NCI-H1092 (cell line): ENCODE results near the gene TMEM135.
"Not testable (repeated sequence)": the region's sequence is repeated elsewhere in the genome, so short reads cannot be mapped to it uniquely, and the experiment has no call there.

Source experiments
- DNase-seq: peaks from one replicate; lab custom pipeline; 2025; lab: John Stamatoyannopoulos, UW

TMEM135 gene

GRCh38 chr11:87142594-87142993, 104.9 kb downstream of the TMEM135 start:
- no peak for DNase-seq

DNA sequence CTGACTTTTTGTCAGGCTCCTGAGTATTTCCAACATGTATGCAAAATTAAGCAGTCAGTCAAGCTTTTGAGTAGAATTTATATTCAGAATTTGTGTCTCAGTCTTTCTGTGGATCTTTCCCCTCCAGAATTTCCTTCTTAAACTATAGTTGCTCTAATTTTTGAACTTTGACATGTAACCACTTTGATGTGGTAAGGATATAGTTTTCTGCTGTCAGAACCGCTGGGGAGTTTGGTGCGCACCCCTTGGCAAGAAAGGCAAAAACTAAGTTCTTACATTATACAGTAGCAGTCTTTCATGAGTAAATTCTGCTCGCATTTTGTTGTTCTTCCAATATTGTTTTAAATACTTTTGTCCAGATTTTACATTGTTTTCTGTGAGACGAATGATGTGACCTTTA, 105.9 kb downstream of the TMEM135 start:
- no peak for DNase-seq

DNA sequence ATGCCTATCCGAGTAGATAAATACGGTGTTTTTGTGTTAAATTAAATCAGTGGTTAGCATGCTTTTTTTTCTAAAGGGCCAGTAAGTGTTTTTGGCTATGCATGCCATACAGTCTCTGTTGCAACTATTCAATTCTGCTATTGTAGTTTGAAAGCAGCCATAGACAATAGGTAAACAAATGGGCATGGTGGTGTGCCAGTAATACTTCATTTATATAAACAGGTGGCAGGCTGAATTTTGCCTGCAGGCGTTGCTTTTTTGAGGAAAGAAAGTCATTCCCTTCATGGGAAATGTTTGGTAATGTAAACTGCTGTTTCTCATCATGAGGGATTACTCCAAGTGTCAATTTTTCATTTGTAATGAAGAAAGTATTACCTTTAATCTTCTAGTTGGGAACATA, 106.5 kb downstream of the TMEM135 start:
- DNase-seq = no peak

DNA sequence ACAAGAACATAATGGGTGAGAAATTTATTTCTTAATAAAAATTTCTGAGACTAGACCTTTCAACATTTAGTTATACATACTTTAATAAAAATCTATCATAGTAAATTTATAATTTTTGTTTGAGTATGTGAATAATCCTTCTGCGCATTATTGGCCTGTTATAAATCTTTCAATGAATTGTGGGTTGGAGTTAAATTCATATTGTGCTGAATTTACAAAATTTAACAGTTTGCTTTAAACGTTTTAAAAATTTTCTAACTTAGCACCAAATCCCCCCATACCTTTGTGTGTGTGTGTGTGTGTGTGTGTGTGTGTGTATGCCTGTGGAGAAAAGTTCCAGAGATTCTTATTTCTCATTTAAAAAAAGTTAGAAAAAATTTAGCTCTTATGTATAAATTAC, 111.0 kb downstream of the TMEM135 start:
- no peak for DNase-seq

GRCh38 chr11:87149782-87150181, 112.0 kb downstream of the TMEM135 start:
- not testable (repeated sequence) for DNase-seq

GRCh38 chr11:87150936-87151335, 113.2 kb downstream of the TMEM135 start:
- DNase-seq = no peak

DNA sequence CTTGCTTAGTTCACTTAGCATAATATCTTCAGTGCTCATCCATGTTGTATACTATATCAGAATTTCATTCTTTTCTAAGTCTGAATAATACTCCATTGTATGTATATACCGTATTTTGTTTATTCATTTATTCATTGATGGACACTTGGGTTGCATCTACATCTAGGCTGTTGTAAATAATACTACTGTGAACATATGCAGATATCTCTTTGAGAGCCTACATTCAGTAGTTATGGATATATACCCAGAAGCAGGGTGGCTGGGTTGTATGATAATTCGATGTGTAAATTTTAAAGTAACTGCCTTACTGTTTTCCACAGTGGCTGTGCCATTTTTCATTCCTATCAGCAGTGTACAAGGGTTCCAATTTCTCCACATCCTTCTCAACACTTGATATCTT, 116.5 kb downstream of the TMEM135 start:
- no peak for DNase-seq

DNA sequence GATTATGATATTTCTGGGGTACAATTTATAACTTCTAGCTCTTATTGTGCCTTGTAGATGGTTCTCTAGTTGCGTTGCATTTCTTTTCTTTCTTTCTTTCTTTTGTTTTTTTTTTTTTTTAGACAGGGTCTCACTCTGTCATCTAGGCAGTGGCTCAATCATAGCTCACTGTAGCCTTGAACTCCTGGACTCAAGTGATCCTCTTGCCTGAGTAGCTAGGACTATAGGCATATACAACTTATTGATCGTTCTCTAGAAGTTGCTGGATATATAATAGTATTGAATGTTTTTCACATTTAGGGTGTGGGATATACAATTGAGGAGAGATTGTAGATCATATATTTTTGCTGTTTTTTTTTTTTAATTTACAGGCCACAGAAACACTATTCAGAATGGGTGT, 119.2 kb downstream of the TMEM135 start:
- DNase-seq = no peak

DNA sequence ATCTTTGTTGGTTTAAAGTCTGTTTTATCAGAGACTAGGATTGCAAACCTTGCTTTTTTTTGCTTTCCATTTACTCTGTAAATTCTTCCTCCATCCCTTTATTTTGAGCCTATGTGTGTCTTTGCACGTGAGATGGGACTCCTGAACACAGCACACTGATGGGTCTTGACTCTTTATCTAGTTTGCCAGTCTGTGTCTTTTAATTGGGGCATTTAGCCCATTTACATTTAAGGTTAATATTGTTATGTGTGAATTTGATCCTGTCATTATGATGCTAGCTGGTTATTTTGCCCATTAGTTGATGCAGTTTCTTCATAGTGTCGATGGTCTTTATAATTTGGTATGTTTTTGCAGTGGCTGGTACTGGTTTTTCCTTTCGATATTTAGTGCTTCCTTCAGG, 131.3 kb downstream of the TMEM135 start:
- not testable (repeated sequence) for DNase-seq

- no peak for DNase-seq
Measured at GRCh38 chr11:87173185-87174039, 135.7 kb downstream of the TMEM135 start.

DNA sequence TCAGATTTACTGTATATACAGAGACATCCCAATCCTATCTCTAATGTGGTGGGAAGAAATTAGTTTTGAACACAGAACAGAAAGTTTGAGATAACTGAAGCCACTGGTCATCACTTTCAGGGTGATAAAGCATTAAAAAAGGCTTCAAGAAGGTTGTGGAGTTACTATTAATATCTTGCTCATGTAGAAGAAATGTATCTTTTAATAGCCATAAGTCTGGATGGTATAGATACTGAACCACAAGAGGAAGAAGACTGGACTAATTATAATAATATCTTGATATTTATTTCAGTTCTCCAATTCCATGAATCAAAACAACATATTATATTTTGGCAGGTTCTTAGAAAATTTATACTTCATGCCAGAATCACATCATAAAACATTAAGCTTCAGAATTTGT, 137.1 kb downstream of the TMEM135 start:
- no peak for DNase-seq

- no peak for DNase-seq
Measured at GRCh38 chr11:87176044-87176443, 138.3 kb downstream of the TMEM135 start.

- no peak for DNase-seq
Measured at GRCh38 chr11:87179621-87180020, 141.9 kb downstream of the TMEM135 start.

DNA sequence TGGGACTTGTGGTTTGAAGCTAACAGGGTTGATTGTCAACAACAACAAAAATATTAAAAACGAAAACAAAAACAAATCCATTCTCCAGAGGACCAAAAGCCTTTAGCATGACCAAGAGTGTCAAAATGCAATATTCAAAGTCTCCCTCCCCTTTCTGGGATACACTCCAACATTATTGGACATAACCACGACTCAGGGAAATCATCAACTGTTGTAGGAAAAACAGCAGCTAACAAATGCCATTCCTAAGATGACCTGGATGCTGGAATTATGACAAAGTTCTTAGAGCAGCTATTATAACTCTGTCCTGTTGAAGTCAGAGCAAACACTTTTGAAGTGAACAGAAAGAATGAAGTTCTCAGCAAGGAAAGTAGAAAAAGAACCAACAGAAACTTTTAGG, 143.0 kb downstream of the TMEM135 start:
- no peak for DNase-seq

- no peak for DNase-seq
Measured at GRCh38 chr11:87181143-87181542, 143.4 kb downstream of the TMEM135 start.

DNA sequence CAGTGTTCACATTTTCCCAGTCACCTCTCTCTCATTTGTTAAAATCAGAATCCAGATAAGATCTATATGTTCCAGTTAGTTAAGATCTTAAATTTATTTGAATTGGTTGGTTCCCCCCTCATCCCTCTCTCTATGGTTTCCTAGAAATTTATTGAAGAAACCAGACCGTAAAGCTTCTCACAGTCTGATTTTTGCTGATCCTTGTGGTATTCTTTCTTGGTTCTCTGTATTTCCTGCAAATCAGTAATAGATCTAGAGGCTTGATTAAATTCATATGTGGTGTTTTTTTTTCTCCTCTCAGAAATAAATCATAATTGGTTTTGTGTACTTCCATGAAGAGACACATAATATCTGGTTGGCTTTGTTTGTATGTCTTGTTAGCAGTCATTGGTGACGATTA, 147.5 kb downstream of the TMEM135 start:
- no peak for DNase-seq

GRCh38 chr11:87187076-87187475, 149.3 kb downstream of the TMEM135 start:
- no peak for DNase-seq

GRCh38 chr11:87187930-87188329, 150.2 kb downstream of the TMEM135 start:
- DNase-seq = no peak

- DNase-seq = not testable (repeated sequence)
Measured at GRCh38 chr11:87188396-87188795, 150.7 kb downstream of the TMEM135 start.

GRCh38 chr11:87188921-87189320, 151.2 kb downstream of the TMEM135 start:
- not testable (repeated sequence) for DNase-seq

DNA sequence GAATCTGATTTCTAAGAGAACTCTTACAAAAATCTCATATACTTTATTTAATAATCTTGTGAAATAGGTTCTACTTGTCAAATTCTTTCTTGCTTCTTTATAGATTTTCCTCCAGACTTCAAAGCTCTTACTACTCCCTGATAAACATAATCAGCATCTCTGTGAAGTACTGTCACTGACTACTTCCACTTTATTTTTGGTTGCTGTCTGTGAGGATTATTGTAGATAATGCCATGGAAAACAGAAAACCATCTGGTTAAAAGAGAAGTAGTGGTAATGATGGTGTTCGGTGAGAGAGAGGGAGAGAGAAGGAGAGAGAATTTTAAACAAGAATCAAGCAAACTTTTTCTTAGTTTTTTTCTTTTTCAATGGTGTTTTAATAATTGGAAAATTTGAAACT, 152.3 kb downstream of the TMEM135 start:
- no peak for DNase-seq

DNA sequence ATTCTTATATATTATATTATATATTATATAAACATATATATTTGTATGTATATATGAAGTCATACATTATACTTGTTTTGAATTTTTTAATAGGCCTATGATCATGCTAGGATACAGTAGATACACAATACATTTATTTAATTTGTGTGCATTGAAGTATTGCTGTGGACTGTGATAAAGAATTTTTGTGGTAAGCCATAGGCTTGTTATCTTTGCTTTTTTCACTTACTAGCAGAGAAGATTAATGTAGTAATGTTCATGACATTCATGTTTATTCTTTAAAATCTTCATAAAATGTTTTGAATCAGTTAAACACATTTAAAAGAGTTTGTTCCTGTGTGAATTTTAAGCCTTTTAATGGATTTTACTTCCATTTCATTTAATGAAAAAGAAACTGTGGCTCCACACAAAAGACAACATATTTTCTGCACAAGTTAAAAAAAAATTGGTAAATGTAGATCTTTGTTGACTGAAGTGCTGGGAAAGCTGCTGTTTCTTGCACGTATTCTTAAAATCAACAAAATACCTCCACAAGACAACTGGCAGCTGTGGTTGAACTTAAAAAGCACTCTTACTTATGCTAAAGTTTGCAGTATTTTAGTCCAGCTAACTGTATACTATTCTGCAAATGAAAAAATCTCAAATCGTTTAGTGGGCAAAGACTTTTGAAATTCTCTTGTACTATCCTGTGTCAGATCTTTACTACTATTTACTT, 156.2 kb downstream of the TMEM135 start:
- DNase-seq = no peak
